ENCODE data around the gene SYNPR.

DNA sequence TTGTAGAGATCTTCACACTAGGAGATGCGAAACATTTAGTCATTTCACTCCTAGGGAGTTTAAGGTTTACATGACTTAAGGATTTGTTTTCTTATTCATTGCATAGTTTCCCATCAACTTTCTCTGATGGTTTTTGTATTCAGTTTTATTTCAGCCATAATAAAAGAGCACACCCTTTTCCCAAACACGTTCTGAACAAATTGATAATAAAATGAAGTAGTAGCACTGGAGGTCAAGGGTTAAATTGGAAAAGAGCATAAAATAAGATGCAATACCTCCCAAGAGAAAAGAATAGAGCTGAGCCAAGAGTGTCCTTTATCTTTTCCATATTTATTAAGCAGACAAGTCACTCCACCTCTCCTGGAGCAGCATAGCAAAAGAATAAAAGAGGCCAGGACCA, 104.9 kb downstream of the SYNPR start:
- TF ChIP-seq, protein P1, sequence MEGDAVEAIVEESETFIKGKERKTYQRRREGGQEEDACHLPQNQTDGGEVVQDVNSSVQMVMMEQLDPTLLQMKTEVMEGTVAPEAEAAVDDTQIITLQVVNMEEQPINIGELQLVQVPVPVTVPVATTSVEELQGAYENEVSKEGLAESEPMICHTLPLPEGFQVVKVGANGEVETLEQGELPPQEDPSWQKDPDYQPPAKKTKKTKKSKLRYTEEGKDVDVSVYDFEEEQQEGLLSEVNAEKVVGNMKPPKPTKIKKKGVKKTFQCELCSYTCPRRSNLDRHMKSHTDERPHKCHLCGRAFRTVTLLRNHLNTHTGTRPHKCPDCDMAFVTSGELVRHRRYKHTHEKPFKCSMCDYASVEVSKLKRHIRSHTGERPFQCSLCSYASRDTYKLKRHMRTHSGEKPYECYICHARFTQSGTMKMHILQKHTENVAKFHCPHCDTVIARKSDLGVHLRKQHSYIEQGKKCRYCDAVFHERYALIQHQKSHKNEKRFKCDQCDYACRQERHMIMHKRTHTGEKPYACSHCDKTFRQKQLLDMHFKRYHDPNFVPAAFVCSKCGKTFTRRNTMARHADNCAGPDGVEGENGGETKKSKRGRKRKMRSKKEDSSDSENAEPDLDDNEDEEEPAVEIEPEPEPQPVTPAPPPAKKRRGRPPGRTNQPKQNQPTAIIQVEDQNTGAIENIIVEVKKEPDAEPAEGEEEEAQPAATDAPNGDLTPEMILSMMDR (IDR thresholded peaks at IDR 0.05; ENCODE audit: low read length), result no peak
- TF ChIP-seq EZH2 (IDR thresholded peaks at IDR 0.05; ENCODE audit: borderline replicate concordance, low read length), result no peak

Data from OCI-LY1 (cell line).